GM13976 (cell line): Measurements from ENCODE around the gene TRAF2.

Experiments
- DNase-seq: peaks from one replicate; pipeline ENCODE4 v3.0.0; 2012; ENCODE audit warnings: low spot score
- CTCF ChIP-seq: IDR thresholded peaks from 2 replicates; pipeline ENCODE4 v1.5.1; 2012; ENCODE audit warnings: borderline replicate concordance, mild to moderate bottlenecking; ENCODE audit not compliant: insufficient read depth; ENCODE audit errors: extremely low read depth, missing control alignments, control extremely low read depth
- in situ Hi-C: fragments of 300-500 bp; cut with MboI; formaldehyde crosslinking; loops from one replicate; pipeline ENCODE4 v1.12.0; 2022; ENCODE audit warnings: low sequenced_read_pairs, mixed read lengths, inconsistent platforms; ENCODE audit not compliant: unreplicated experiment

Gene TRAF2

DNA sequence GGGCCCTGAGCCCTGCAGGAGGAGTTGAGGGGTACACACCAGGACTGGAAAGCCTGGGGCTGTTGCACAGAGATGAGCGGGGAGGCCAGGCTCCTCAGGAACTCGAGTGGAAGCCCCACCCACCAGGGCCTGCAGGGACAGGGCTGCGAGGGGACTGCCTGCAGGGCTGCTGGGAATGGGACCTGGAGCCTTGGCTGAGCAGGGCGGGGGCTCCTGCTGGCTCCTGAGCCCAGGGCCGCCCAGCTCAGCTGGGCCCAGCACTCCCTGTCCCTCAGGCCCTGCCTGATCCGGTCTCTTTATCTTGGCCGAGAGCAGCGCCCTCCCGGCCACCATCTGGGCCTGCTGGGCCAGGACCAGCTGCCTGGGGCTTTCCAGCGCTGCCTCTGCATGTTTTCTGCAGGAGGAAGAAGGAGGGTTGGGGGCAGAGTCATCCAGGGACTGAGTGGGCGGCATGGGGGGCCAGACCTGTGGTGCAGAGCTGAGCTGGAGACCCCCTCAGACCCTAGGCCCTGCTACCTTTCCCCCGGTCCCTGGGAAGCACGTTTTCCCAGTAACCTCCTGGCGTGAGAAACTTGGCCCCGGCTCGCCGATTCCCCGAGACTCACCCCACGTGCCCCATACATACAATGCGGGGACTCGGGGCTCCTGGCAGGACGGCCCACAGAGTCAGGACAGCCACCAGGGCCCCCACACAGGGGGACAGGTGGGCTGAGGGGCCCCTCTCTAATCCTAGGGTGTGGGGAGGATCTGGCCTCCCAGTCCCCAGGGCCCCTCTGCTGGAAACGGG lies 75.2 kb downstream of the TRAF2 start:
- TF ChIP-seq CTCF = no peak
- no peak for DNase-seq
- in situ Hi-C loops = no loop called here

GRCh38 chr9:136962163-136962562 lies 75.8 kb downstream of the TRAF2 start:
- in situ Hi-C loops = no loop called here
- DNase-seq = no peak
- TF ChIP-seq CTCF = no peak

DNA sequence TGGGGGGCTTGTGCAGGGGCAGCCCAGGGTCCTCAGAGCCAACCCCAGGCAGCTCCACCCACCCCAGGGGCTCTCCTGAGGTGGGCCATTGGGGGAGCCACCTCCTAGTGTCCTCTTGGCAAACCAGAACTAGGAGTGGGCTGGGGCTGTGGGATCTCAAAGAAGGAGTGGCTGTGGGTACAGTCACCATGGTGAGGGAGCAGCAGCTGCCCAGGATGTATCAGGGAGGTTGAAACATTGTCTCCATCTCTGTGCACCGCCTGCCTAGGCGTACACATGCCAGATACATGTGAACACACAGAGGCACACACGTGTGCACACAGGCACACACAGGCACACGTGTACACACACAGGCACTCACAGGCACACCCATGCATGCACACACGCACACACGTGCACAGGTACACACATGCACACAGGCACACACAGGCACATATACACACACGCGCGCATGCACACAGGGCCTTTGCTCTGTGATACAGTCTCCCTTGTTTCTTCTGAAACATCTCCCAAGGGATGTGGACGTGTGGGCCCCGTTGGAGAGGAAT lies 76.5 kb downstream of the TRAF2 start:
- in situ Hi-C loops = no loop called here
- no peak for DNase-seq
- no peak for TF ChIP-seq CTCF

GRCh38 chr9:136963341-136963740 lies 77.0 kb downstream of the TRAF2 start:
- no peak for DNase-seq
- TF ChIP-seq CTCF = no peak
- in situ Hi-C loops = no loop called here

GRCh38 chr9:136963751-136964150 lies 77.4 kb downstream of the TRAF2 start:
- DNase-seq = no peak
- TF ChIP-seq CTCF = no peak
- in situ Hi-C loops = no loop called here

DNA sequence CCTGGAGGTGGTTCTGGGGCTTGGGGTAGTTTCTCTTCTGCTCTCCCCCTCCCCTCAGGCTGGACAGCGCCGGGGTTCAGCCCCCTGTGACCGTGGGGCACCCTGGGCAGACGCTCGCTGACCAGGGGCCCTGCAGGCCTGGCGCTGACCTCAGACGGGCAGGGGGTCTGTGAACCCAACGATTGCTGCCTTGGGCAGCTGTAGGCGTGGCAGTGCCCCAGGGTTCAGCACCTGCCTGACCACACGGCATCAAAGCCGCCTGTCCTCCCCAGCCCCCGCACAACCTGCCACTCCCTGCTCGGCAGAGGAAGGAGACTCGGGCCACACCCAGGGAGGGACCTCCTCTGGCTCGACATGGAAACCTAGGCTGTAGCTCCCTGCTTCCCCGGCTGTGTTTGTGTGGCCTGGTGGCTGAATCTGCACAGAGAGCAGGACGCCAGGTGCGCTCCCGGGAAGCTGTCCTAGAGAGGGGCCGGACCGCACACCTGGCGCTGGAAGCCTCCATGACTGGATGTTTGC lies 77.9 kb downstream of the TRAF2 start:
- no peak for TF ChIP-seq CTCF
- no peak for DNase-seq
- in situ Hi-C loops = no loop called here
